SK-N-MC (cell line): Measurements from ENCODE around the gene TUBA4A.
A peak's percentile ranks its signal among the peaks of the same experiment; 100 is the strongest.

Experiments used
- DNase-seq: peaks from one replicate; pipeline ENCODE4 v3.0.0-alpha.2; 2011; ENCODE audit warnings: low read depth, low spot score
- H3K27ac ChIP-seq: fragments of 200-600 bp; sonication (generic); 2 replicates; pipeline ENCODE4 v1.5.1; 2016; ENCODE audit warnings: mixed run types
- H3K36me3 ChIP-seq: fragments of 200-600 bp; sonication (generic); 2 replicates; pipeline ENCODE4 v1.6.1; 2017; ENCODE audit warnings: antibody characterized with exemption, low read length, mixed read lengths; ENCODE audit not compliant: insufficient read depth
- H3K4me3 ChIP-seq: fragments of 200-600 bp; sonication (generic); 2 replicates; pipeline ENCODE4 v1.5.1; 2016
- H3K9ac ChIP-seq: fragments of 200-600 bp; sonication (generic); 2 replicates; pipeline ENCODE4 v1.8.0; 2017; ENCODE audit warnings: mixed run types, mixed read lengths; ENCODE audit not compliant: insufficient read length
- H3K9me3 ChIP-seq: fragments of 200-600 bp; sonication (generic); 2 replicates; pipeline ENCODE4 v1.6.1; 2017; ENCODE audit warnings: low read depth, mild to moderate bottlenecking, antibody characterized with exemption, low read length, moderate library complexity, mixed read lengths
- EZH2 ChIP-seq: fragments of 200-600 bp; sonication (generic); IDR thresholded peaks from one replicate; pipeline ENCODE4 v1.6.1; 2017; ENCODE audit warnings: antibody characterized with exemption
- FOXP2 ChIP-seq: optimal IDR thresholded peaks from 2 replicates; pipeline ENCODE3; 2011; ENCODE audit warnings: mild to moderate bottlenecking, moderate library complexity; ENCODE audit not compliant: insufficient read depth; ENCODE audit errors: extremely low read length, control extremely low read depth
- POLR2AphosphoS5 ChIP-seq: IDR thresholded peaks from 2 replicates; pipeline ENCODE4 v1.6.1; 2012; ENCODE audit warnings: mild to moderate bottlenecking, low read depth, low read length, borderline replicate concordance

TUBA4A gene

DNA sequence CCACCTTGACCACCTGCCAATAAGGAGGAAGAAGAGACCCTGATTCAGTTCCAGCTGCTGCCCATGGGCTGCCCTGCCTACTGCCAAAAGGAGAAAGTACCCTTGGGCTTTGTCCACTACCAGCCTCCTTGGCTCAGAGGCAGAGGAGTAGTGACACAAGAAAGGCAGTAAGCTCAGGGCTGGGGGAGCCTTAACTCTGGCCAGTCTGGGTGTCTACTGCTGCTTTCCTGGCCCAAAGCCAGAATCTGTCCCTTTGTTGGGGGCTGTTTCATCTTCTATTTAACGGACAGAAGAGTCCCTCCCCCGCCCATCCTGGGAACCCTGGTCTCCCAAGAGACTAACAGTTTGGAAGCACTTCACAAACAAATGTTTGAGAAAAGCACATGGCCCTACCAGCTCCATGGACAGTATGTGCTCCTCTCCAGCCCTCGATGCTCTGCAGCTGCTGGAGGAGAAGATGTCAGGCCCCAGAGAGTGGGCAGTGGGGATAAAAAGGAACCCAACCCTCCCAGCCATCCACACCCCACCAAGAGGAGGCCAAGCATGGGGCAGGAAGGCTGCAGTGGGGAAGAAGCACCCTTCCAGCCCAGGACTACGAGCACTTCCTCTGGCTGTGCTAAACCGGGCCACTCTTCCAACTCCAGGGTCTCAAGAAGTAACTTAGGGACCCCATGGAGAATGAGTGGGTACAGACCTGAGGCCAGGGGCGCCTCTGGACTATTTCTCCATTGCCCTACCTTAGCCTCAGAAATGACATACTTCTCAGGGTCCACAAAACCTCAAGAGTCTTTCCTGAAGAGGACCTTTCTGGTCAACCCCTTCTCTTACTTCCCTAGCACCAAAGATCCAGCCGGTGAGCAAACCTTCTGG, 25.4 kb downstream of the TUBA4A start:
- H3K36me3 ChIP-seq, result peaks cover 43% of the 10 kb centered on the region; the same call in 1 of the 2 replicates
- TF ChIP-seq EZH2 (no peak), FOXP2 (no peak), POLR2AphosphoS5 (no peak)
- H3K27ac ChIP-seq, result no peak overlapping the region
- DNase-seq, result no peak
- peak overlapping the region; percentile 92 for H3K4me3 ChIP-seq
- H3K9ac ChIP-seq, result peak overlapping the region; percentile 97
- H3K9me3 ChIP-seq, result no peaks in the 10 kb centered on the region

DNA sequence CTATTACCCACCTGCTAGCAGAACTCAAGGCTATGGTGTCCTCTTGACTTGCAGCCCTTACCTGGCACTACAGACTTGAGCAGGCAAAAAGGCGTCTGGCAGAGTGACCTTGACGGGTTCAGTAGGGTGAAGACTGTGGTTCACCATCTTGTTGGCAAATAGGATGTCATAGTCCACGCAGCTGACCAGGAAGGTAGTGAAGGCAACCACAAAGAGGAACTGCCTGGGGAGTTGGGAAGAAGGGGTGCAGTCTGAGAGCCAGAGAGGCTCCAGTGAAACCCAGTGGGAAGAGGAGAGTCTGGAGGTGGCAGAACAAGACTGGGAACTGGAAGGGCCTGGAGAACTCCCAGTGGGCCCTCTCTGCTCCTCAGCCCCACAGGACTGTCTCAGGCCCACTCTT, 28.4 kb downstream of the TUBA4A start:
- TF ChIP-seq EZH2, result no peak
- TF ChIP-seq FOXP2, result no peak
- no peak for TF ChIP-seq POLR2AphosphoS5
- no peak for DNase-seq
- peaks cover 30% of the 10 kb centered on the region; the same call in 1 of the 2 replicates for H3K36me3 ChIP-seq

GRCh38 chr2:219223831-219224610, 29.7 kb downstream of the TUBA4A start:
- Histone ChIP-seq H3K9me3 (no peaks in the 10 kb centered on the region), H3K36me3 (peaks cover 30% of the 10 kb centered on the region; the same call in 1 of the 2 replicates), H3K4me3 (no peak overlapping the region), H3K9ac (no peak overlapping the region), H3K27ac (no peak overlapping the region)
- DNase-seq, result no peak
- TF ChIP-seq FOXP2 (no peak), EZH2 (no peak), POLR2AphosphoS5 (no peak)

More for the DNA sequence above, 28.4 kb downstream of the TUBA4A start:
- no peak overlapping the region for H3K9ac ChIP-seq
- no peak overlapping the region for H3K27ac ChIP-seq
- no peak overlapping the region for H3K4me3 ChIP-seq
- H3K9me3 ChIP-seq, result no peaks in the 10 kb centered on the region

- no peak overlapping the region for H3K9ac ChIP-seq
- no peak for DNase-seq
- H3K9me3 ChIP-seq, result no peaks in the 10 kb centered on the region
- TF ChIP-seq POLR2AphosphoS5, result no peak
- no peak for TF ChIP-seq FOXP2
- H3K36me3 ChIP-seq, result peaks cover 30% of the 10 kb centered on the region; the same call in 1 of the 2 replicates
- H3K27ac ChIP-seq, result no peak overlapping the region
- H3K4me3 ChIP-seq, result no peak overlapping the region
These were observed 31.7 kb downstream of the TUBA4A start for GRCh38 chr2:219221957-219222518.

DNA sequence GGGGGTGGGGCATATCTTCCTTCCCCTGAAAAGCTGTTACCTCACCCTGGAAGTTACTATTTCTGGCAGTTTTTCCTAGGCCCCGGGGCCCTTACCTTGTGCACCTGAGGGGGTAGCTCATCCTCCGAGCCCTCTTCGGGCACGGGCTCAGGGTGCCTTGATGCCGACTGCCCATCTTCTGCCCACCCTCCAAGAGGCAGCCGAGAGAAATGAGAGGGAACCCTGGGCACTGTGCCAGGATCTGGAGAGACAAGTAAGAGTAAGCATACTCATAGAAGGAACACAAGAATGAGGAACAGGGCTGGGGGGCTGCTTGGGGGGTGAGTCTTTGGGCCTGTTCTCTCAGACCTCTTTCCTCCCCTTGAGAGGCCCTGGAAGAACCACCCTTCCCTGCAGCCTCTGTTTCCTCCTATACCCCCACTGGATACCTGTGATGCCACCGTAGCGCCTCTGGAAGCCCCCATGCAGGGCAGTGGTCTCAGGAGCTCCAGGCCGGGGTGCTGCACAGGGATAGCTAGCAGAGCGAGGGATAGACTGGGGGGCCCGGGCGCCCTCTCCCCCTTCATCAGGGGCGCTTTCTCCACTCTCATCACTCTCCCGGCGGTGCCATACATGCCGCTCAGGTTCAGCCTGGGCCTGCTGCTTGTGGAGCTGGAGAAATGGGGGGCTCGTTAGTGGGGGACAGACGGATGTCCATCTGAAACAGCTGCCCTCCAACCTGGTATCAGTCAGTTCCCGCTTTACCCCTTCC, 32.9 kb downstream of the TUBA4A start:
- Histone ChIP-seq H3K36me3 (peaks cover 42% of the 10 kb centered on the region), H3K4me3 (no peak overlapping the region), H3K9ac (no peak overlapping the region), H3K27ac (no peak overlapping the region), H3K9me3 (no peaks in the 10 kb centered on the region)
- TF ChIP-seq FOXP2, result no peak
- TF ChIP-seq POLR2AphosphoS5, result no peak
- no peak for TF ChIP-seq EZH2
- no peak for DNase-seq

DNA sequence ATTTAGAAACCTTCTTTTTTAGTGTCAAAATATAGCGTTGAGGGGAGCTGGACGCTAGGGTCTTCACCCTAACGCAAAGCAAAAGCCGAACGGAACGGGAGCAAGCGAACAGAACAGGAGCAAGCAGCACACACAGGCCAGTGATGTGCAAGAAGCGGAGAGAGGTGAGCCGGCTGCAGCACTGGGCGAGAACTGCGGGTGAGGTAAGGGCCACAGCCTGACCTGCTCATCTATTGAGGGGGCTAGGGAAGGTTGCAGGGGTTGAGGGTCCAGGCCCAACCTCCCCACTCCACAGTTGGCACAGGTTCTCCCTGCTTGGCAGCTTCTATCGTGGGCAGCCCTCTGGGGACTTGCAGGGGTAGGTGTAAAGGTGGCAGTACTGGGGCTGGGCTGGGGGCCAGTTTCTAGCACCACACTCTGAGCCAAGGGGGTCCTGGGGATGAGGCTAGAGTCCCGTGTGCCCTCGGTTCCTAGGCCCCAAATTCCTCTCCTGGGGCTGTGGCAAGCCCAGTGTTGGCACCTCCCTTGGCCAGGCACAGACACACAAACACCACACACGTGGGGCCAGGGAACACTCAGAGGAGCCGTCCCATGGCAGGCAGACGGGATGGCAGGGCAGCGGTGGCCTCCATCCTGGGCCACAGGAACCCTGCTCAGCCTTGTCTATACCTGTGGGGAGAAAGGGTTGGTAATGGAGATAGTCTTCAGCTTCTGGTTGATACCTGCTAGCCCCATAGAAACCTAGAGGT, 33.8 kb downstream of the TUBA4A start:
- no peak overlapping the region for H3K4me3 ChIP-seq
- H3K36me3 ChIP-seq, result peaks cover 43% of the 10 kb centered on the region
- TF ChIP-seq EZH2, result no peak
- no peak overlapping the region for H3K9ac ChIP-seq
- no peaks in the 10 kb centered on the region for H3K9me3 ChIP-seq
- H3K27ac ChIP-seq, result peak overlapping the region; percentile 69; the same call in 1 of the 2 replicates
- no peak for DNase-seq

DNA sequence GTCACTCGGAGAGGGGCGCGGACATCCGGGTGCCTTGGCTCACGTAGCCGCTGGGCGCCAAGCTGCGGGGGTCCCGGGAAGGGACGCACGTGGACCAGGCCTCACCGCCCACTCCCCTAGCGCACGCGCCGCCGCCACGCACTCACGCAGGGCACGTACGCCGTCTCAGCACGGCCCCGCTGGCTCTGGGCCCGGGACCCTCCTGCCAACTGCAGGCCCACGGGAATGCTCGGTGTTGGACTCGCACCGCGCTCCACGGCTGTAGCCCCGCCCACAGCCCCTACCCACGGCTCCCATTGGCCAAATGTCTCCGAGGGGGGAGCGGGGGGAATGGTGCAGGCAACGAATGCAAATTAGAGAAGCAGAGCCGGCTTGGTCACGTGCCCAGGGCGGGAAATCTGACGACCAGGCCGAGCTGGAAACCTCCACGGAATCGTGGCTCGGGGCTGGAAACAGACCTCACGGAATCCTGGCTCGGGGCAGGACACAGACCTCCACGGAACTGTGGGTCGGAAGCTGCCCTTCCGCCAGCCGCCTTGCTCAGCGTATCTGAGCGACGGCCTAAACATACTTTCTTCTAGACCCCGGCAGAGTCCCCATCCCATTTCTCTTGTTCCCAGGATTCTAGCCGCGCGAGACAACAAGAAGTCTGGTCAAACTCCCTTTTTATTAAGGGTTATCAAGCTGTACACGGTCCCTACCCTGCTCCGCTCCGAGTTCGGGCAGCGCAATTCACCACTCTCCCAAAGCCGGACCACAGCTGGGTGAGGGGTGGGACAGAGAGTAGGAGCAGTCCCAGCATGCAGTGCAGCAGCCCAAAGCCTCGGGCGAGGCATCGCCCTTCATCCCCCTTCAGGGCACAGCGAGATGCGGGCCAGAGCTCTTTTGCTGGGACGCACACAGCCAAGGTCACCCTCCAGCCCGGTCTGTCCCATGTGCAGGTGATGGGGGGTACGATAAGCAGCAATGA, 34.7 kb downstream of the TUBA4A start, which contains the start of gene ABCB6:
Gene ABCB6, minus strand, starts transcription at position 227 of the 970 bp plus-strand sequence. CDS start 285 bp downstream, outside the sequence.
- peak within 1 kb of the TSS; percentile 90 for H3K4me3 ChIP-seq
- peak within 1 kb of the TSS; percentile 69 for H3K27ac ChIP-seq
- TF ChIP-seq EZH2 (no peak), POLR2AphosphoS5 (peak; percentile 95)
- no peak for DNase-seq
- H3K9me3 ChIP-seq, result no peaks in the 10 kb centered on the region
- H3K9ac ChIP-seq, result peak within 1 kb of the TSS; percentile 83
- peaks cover 43% of the 10 kb centered on the region for H3K36me3 ChIP-seq
